GM21737 (cell line): ENCODE data around the gene FASN.

Source experiments
- ATAC-seq: cut with Tn5 transposase; IDR thresholded peaks from one replicate; pipeline ENCODE4 v1.9.1; 2021; ENCODE audit warnings: mild to moderate bottlenecking, moderate library complexity; ENCODE audit not compliant: unreplicated experiment

FASN gene

DNA sequence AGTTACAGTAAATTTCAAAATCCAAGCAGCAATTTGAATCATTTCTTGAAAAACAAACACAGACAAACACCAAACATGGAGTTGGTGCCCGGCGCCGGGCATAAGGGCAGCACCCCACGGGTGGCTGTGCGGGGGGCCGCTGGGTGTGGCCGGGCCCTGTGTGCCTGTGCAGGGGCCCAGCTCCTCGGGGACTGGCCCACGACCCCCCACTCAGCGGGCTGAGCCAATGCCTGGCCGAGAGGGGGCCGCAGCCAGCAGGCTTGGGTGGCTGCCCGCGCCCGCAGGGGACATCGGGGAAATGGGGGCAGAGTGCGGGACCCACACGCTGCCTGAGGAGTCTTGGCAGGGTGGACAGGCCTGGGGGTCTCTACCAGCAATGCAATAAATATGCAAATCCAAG is 19.6 kb downstream of the FASN start:
- no peak for ATAC-seq

- ATAC-seq, result no peak
These were observed 20.2 kb downstream of the FASN start for GRCh38 chr17:82077617-82078358.

- ATAC-seq, result no peak
These were observed 21.0 kb downstream of the FASN start for GRCh38 chr17:82076785-82077591.

DNA sequence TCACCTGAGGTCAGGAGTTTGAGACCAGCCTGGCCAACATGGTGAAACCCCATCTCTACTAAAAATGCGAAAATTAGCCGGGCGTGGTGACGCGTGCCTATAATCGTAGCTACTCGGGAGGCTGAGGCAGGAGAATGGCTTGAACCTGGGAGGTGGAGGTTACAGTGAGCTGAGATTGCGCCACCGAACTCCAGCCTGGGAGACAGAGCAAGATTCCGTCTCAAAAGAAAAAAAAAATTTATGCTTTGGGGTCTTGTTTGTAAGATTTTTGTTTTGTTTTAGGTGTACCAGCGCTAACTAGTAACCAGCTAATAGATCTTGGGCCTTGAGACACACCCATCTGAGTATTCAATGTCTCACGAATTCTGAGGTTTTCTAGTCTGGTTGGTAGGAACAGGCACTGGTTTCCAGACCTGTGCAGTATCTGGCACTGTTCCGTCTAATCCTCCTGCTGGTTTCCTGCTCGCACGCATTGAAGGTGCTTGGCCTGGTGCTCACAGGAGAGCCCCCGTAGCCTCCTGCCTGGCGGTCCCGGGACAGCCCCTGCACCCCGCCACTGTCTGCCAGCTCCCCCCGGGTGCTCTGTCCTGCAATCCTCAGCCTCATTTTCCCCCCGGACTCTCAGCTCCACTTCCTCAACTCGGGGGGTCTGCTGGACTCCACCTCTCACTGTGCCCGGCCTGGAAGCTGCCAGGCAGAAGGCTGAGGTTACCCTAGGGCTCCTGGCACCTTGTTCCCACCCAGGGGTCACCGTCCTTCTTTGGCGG is 21.8 kb downstream of the FASN start:
- ATAC-seq, result no peak

- ATAC-seq, result no peak
These were observed 24.6 kb downstream of the FASN start for GRCh38 chr17:82073446-82073845.

- no peak for ATAC-seq
These were observed 25.2 kb downstream of the FASN start for GRCh38 chr17:82072827-82073226.

GRCh38 chr17:82070611-82071010 is 27.4 kb downstream of the FASN start:
- ATAC-seq, result no peak

GRCh38 chr17:82065638-82066303 is 32.3 kb downstream of the FASN start, which contains the start of gene DUS1L:
TSS of gene DUS1L (minus strand) at chr17:82065804. CDS start at chr17:82065059, 745 bp downstream.
- peak; percentile 66 for ATAC-seq

GRCh38 chr17:82065193-82065637 is 32.8 kb downstream of the FASN start:
- ATAC-seq, result peak; percentile 17

DNA sequence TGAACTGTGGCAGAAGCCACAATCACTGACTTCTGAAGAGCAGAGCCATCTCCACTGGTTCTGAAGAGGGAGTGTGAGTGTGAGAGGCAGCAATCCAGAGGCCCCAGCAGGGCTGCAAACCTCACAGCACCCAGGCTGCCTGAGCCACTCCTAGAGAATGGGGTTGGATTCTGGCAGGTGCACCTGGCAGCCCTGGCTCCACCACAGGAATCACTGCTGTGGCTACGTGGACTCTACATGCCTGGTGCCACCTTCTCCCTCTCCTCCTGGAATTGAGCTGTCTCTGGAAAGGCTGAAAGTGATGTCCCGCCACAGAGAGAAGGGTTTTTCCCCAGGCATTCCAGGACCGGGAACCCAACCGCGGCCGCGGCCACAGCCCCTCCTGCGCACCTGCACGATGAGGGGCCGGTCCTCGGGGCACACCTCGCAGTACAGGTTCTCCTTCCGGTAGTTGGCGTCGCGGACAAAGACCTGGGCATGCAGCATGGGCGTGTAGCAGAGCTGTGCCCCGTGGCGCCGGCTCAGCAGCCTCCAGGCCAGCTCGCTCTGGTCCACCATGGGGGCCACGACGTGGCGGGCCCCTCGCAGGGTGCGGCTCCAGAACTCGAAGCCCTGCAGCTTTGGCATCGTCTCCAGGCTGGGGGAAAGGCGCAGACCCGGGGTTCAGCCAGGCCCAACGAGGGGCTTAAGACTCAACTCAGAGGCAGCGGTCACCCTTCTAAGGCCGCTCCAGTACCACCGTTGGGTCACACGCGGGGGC is 33.4 kb downstream of the FASN start:
- ATAC-seq, result no peak

DNA sequence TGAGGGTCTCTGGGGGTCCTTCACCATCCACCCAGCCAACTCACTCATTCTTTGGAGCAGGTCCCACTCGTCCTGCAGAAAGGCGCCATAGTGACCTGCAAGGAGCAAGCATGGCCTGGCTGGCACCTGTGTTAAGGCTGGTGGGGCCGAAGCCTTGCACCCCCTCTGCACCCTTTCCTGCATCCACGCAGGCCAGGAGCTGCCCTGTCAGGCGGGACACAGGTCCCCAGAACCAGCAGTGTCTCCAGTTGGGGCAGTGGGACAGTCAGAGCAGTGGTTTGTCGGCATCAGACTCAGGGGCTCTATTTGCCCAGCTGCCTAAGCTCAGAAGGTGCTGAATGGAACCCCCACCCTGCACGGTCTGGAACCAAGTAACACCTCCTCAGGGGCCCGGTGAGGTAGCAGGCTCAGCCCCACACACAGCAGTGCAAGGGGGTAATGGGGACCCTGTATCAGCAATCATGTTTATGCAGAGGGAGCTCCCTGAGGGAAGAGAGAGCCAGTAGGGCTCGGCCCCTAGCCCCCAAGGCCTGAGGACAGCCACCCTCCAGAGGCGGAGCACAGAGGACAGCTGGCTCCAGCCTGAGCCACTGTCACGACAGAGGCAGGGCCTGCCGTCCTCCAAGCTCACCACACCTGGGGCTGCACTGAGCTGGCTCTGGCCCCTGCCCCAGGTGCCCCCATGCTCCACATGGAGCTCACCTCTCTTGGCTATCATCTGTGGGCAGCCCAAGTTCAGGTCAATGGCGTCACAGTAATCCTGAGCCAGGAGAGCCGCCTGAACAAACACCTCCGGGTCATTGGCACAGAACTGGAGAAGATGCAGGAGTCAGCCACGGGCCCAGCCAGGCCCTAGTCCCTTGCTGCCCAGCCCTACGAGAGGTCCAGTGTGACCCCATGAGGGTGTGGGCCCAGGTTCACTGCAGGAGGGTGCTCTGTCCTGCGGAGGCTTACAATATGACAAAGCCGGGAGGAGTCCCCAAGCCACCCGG is 34.3 kb downstream of the FASN start:
- ATAC-seq, result no peak

- ATAC-seq, result no peak
These were observed 35.1 kb downstream of the FASN start for GRCh38 chr17:82062984-82063368.

- no peak for ATAC-seq
These were observed 35.7 kb downstream of the FASN start for GRCh38 chr17:82062076-82062983.

DNA sequence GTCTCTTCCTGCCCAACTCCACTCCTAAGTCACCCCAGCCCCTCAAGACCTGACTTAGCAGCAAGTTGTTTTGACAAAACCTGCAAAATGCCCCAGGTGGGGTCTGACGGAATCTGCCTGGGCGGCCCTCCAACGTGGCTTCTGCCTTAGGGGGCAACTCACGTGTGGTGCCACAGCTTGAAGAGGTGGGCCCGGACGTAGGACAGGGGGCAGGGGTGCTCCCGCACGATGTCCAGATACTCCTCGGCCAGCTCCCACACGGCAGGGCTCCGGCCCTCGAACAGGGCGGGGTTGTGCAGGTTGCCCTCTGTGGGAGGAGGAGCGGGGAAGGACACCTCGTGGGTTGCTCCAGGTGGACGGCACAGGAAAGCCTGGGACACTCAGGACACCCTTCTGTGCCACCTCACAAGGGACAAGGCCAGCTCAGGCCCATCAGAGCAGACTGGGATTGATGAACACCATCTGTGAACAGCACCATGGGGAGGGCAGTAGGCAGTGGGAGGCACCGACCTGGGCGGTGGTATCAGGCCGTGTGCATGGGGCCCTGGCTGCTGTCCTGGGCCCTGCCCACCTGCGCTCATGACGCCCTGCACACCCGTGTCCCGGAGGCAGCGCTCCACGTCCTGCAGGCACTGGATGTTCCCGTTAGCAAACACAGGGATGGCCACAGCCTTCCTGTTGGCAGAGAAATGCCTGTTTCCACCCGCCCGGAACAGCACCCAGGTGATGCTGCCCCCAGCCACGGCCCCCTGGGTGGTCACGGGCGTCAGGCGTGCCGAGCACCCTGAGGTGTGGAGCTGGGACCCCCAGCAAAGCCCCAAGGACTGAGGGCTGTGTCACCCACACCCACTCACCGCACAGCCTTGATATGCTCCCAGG is 36.8 kb downstream of the FASN start:
- ATAC-seq, result no peak

DNA sequence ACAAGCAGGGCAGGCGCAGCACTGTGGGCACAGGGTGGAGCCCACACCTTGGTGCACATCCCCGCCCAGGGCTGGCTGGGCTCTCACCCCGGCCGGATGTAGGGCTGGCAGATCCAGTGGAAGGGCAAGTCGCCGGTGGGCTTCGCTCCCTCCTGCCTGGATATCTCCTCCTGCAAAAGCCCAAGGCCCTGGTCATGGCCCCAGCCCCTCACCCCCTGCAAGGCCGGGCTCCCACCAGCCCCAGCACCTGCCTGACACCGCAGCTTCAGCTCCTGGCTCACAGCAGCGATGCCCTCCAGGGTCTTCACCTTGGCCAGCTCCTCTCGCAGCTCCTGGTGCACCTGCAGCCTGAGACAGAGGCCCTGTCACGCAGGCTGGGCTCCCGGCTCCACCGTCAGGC is 37.4 kb downstream of the FASN start:
- ATAC-seq, result no peak

GRCh38 chr17:82060001-82060380 is 38.0 kb downstream of the FASN start:
- ATAC-seq, result no peak
